B cell (primary cell): Measurements from ENCODE around the gene RAD9B. TPM values are rescaled to one million over a fixed set of nuclear protein-coding genes. Genes with fewer than 3 reads are reported as not detected.
A peak's percentile ranks its signal among the peaks of the same experiment; 100 is the strongest.

ENCODE experiments used
- ATAC-seq: fragments of 200-7000 bp; cut with Tn5 transposase; one replicate; pipeline ENCODE4 v1.10.0; 2021; ENCODE audit warnings: low read depth, mild to moderate bottlenecking, moderate number of reproducible peaks, moderate library complexity
- CTCF ChIA-PET: fragments of 350-600 bp; sonication (Branson Sonifier 250); formaldehyde crosslinking; loops from one replicate; lab custom pipeline; 2021; ENCODE audit warnings: antibody characterized with exemption, inconsistent platforms; lab: Charles Lee
- POLR2A ChIA-PET: fragments of 350-600 bp; sonication (Branson Sonifier 250); formaldehyde crosslinking; loops from one replicate; lab custom pipeline; 2021; ENCODE audit warnings: antibody characterized with exemption; lab: Charles Lee
- DNase-seq: peaks from one replicate; pipeline ENCODE4 v3.0.0; 2013
- H2AFZ ChIP-seq: 2 replicates; pipeline ENCODE4 v1.6.1; 2012; ENCODE audit warnings: mild to moderate bottlenecking, low read depth, low read length; ENCODE audit not compliant: insufficient read depth, poor library complexity, severe bottlenecking
- H3K27ac ChIP-seq, 2 donors: 1 replicate in 1 of 2; 2 replicates in 1 of 2; pipeline ENCODE4 v1.5.1; 2012 to 2013; ENCODE audit warnings: low read length in 2 of 2, mild to moderate bottlenecking in 2 of 2, moderate library complexity in 1 of 2
- H3K27me3 ChIP-seq, 4 experiments: fragments of 200-600 bp in 1 of 4; sonication (generic) in 1 of 4; replicated peaks in 1 of 4; 1 replicate in 2 of 4; 2 replicates in 2 of 4; pipeline versions ENCODE4 v1.6.1 to v1.7.0; 2013 to 2016; ENCODE audit warnings: low read length in 3 of 4, mild to moderate bottlenecking in 2 of 4, mixed read lengths in 1 of 4, moderate library complexity in 1 of 4; ENCODE audit not compliant: insufficient read depth in 4 of 4, control insufficient read depth in 3 of 4; ENCODE audit errors: control extremely low read depth in 1 of 4
- H3K36me3 ChIP-seq, 2 experiments: replicated peaks in 1 of 2; 1 replicate in 1 of 2; 2 replicates in 1 of 2; pipeline versions ENCODE4 v1.6.1 to v1.7.1; 2013; ENCODE audit warnings: low read length in 1 of 2; ENCODE audit not compliant: insufficient read depth in 2 of 2, control insufficient read depth in 1 of 2; ENCODE audit errors: control extremely low read depth in 1 of 2, extremely low read depth in 1 of 2
- H3K4me1 ChIP-seq, 2 donors: fragments of 200-600 bp in 1 of 2; sonication (generic) in 1 of 2; 1 replicate in 1 of 2; 2 replicates in 1 of 2; pipeline versions ENCODE4 v1.5.1 to v1.6.1; 2013 to 2017; ENCODE audit warnings: low read length in 2 of 2; ENCODE audit not compliant: control insufficient read depth in 2 of 2, insufficient read depth in 2 of 2
- H3K4me2 ChIP-seq: replicated peaks from 2 replicates; pipeline ENCODE3; 2012; ENCODE audit warnings: mild to moderate bottlenecking, low read depth, low read length; ENCODE audit not compliant: poor library complexity, severe bottlenecking
- H3K4me3 ChIP-seq, 5 experiments: fragments of 200-600 bp in 1 of 5; sonication (generic) in 1 of 5; 1 replicate in 3 of 5; 2 replicates in 2 of 5; pipeline versions ENCODE4 v1.5.1 to v1.7.0; 2011 to 2016; ENCODE audit warnings: low read length in 4 of 5, mild to moderate bottlenecking in 4 of 5, low read depth in 2 of 5, control low read depth in 1 of 5, moderate library complexity in 1 of 5; ENCODE audit not compliant: insufficient read depth in 1 of 5; ENCODE audit errors: control extremely low read depth in 1 of 5, extremely low read depth in 1 of 5
- H3K79me2 ChIP-seq: fragments of 200-600 bp; sonication (generic); one replicate; pipeline ENCODE4 v1.6.0; 2016; ENCODE audit warnings: low read length; ENCODE audit not compliant: control insufficient read depth, insufficient read depth
- H3K9ac ChIP-seq: fragments of 200-600 bp; sonication (generic); 2 replicates; pipeline ENCODE4 v1.6.1; 2017; ENCODE audit warnings: mild to moderate bottlenecking, low read length, moderate library complexity
- H3K9me3 ChIP-seq, 3 donors: one replicate each; pipeline versions ENCODE4 v1.6.1 to v1.7.1; 2013; ENCODE audit warnings: low read length in 2 of 3; ENCODE audit not compliant: control insufficient read depth in 2 of 3, insufficient read depth in 1 of 3; ENCODE audit errors: control extremely low read depth in 1 of 3
- H4K20me1 ChIP-seq: 2 replicates; pipeline ENCODE4 v1.6.0; 2012; ENCODE audit warnings: mild to moderate bottlenecking, low read length; ENCODE audit not compliant: insufficient read depth, control insufficient read depth, poor library complexity, severe bottlenecking
- H3K27ac Mint-ChIP-seq: one replicate; pipeline ENCODE4 v1.8.0; 2021; ENCODE audit warnings: mixed read lengths
- H3K27me3 Mint-ChIP-seq: one replicate; pipeline ENCODE4 v1.8.0; 2021; ENCODE audit warnings: mixed read lengths
- H3K4me1 Mint-ChIP-seq: one replicate; pipeline ENCODE4 v1.8.0; 2021; ENCODE audit warnings: mixed read lengths
- H3K4me3 Mint-ChIP-seq: one replicate; pipeline ENCODE4 v1.8.0; 2021; ENCODE audit warnings: mixed read lengths
- H3K9me3 Mint-ChIP-seq: one replicate; pipeline ENCODE4 v1.8.0; 2022; ENCODE audit warnings: mixed read lengths; ENCODE audit not compliant: insufficient read depth
- CTCF ChIP-seq: fragments of 200-600 bp; IDR thresholded peaks from one replicate; pipeline ENCODE4 v1.8.0; 2022; ENCODE audit warnings: antibody characterized with exemption, mild to moderate bottlenecking
- EZH2 ChIP-seq: IDR thresholded peaks from 2 replicates; pipeline ENCODE4 v1.6.1; 2012; ENCODE audit warnings: borderline replicate concordance, low read depth, mild to moderate bottlenecking, moderate library complexity, low read length; ENCODE audit not compliant: insufficient read depth, poor library complexity, severe bottlenecking
- WGBS: methylation state at CpG from one replicate; pipeline ENCODE4 v1.1.5; 2013; ENCODE audit warnings: missing lambda C conversion rate; ENCODE audit not compliant: insufficient coverage; 5-methylcytosine and 5-hydroxymethylcytosine counted together
- intact Hi-C: fragments of 100-400 bp; cut with micrococcal nuclease; formaldehyde crosslinking; loops from one replicate; pipeline ENCODE4 v1.10.0; 2022
- polyA plus RNA-seq: library from polyadenylated mRNA; depleted of rRNA; stranded (reverse); fragments of >200 nt; gene quantifications from 2 replicates; pipeline ENCODE4 v1.2.3, GENCODE V29; 2012
- total RNA-seq, 2 donors: library from RNA; stranded (reverse); fragments of 120-200 nt in 1 of 2; gene quantifications; 1 replicate in 1 of 2; 2 replicates in 1 of 2; pipeline versions ENCODE4 v1.2.3 to v1.2.4, GENCODE V29; 2013 to 2022

RAD9B gene
- total and polyA plus RNA-seq, 2 donors (not counting 1 experiment from before 2014, with no cell fraction given): 0.75 to 1.5 TPM

GRCh38 chr12:110528277-110528839, 26.2 kb downstream of the RAD9B start:
- Histone ChIP-seq H3K4me3 (no peak overlapping the region), H3K9ac (no peak overlapping the region), H3K79me2 (no peaks in the 10 kb centered on the region), H3K27me3 (no peaks in the 10 kb centered on the region), H4K20me1 (peaks cover 6% of the 10 kb centered on the region), H2AFZ (no peak overlapping the region), H3K4me1 (peaks cover 0 to 3% of the 10 kb centered on the region in 2 donors), H3K9me3 (no peaks in the 10 kb centered on the region), H3K4me2 (no peak overlapping the region), H3K36me3 (peaks cover 3 to 4% of the 10 kb centered on the region in 2 experiments), H3K27ac (no peak overlapping the region)
- WGBS: 86% methylated on average over 2 of the region's 6 CpGs
- H3K4me3 Mint-ChIP-seq: no peak overlapping the region
- no peak for TF ChIP-seq EZH2
- no peak for TF ChIP-seq CTCF
- DNase-seq (no peak), ATAC-seq (no peak)
- no peaks in the 10 kb centered on the region for H3K27me3 Mint-ChIP-seq
- peaks cover 20% of the 10 kb centered on the region for H3K4me1 Mint-ChIP-seq
- ChIA-PET POLR2A (no interaction called here), CTCF (interaction anchor here (0.5 to 2.4 kb wide), 5 partner anchors 19 to 75 kb away, joined by 3 to 13 read pairs (median 4); no protein-coding TSS in a partner anchor)
- no peaks in the 10 kb centered on the region for H3K9me3 Mint-ChIP-seq
- H3K27ac Mint-ChIP-seq: no peak overlapping the region
- intact Hi-C loops: no loop called here

- peak overlapping the region in 1 of 2 donors; percentile 29 for H3K27ac ChIP-seq
- no CpG with 5 or more reads among the region's 2 CpGs for WGBS
- H3K36me3 ChIP-seq: peaks cover 4 to 15% of the 10 kb centered on the region in 2 experiments
Measured at GRCh38 chr12:110530511-110530910, 28.4 kb downstream of the RAD9B start.

More at GRCh38 chr12:110530511-110530910, 28.4 kb downstream of the RAD9B start:
- TF ChIP-seq EZH2 (no peak), CTCF (no peak)
- no peak overlapping the region for H3K9ac ChIP-seq
- no peaks in the 10 kb centered on the region for H3K79me2 ChIP-seq
- H3K4me1 ChIP-seq: peaks cover 0 to 3% of the 10 kb centered on the region in 2 donors
- peaks cover 20% of the 10 kb centered on the region for H3K4me1 Mint-ChIP-seq
- ChIA-PET POLR2A (no interaction called here), CTCF (no interaction called here)
- H3K4me2 ChIP-seq: no peak overlapping the region
- ATAC-seq: no peak
- H4K20me1 ChIP-seq: peaks cover 6% of the 10 kb centered on the region
- H3K9me3 Mint-ChIP-seq: no peaks in the 10 kb centered on the region
- no peaks in the 10 kb centered on the region for H3K27me3 ChIP-seq
- H3K4me3 ChIP-seq: no peak overlapping the region
- DNase-seq: no peak
- H3K27ac Mint-ChIP-seq: peak overlapping the region; percentile 0
- H3K4me3 Mint-ChIP-seq: no peak overlapping the region
- intact Hi-C loops: no loop called here
- H3K27me3 Mint-ChIP-seq: no peaks in the 10 kb centered on the region
- no peaks in the 10 kb centered on the region for H3K9me3 ChIP-seq
- no peak overlapping the region for H2AFZ ChIP-seq
